Measurements from ENCODE around the gene ZRANB3. TPM values are rescaled to one million over a fixed set of nuclear protein-coding genes. Genes with fewer than 3 reads are reported as not detected.

ZRANB3 gene
- total and polyA plus RNA-seq, 2 of the 13 experiments (the other 11 are each of a cell fraction or from before 2014, with no cell fraction given): 5.8 to 25.2 TPM

DNA sequence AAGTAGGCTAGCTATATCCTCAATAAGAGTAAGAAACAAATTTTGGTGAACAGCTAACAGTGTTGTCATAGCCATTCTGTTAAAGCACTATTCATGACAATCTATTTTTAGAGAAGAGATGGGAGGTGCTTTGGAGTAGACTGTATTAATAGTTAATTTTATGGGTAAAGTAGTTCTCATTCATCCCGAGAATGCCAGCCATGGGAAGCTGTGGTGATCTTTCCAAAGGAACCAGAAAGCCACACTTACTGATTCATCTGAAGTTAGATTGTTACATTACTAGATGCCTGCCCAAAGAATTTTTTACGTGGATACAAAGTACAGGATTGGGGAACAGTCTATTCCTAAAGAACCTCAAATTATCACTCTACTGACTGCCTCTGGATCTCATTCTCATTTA, 74.6 kb downstream of the ZRANB3 start:
- intact Hi-C loops (cut with micrococcal nuclease; ENCODE audit: unreplicated experiment): no loop called here
- Histone ChIP-seq H3K4me3 (replicated peaks in 1 of 3; ENCODE audit: insufficient read depth in 1 of 3, low read depth in 2 of 3, low read length in 3 of 3) (no peak overlapping the region), H3K36me3 (replicated peaks in 1 of 2; ENCODE audit: control insufficient read depth in 1 of 2, insufficient read depth in 2 of 2, low read length in 2 of 2) (no peaks in the 10 kb centered on the region; a peak in 1 of 5 replicates), H3K9me3 (ENCODE audit: low read length) (peaks cover 25% of the 10 kb centered on the region), H2AFZ (ENCODE audit: low read length) (no peak overlapping the region), H3K9ac (ENCODE audit: insufficient read depth, low read depth, low read length) (no peak overlapping the region), H3K79me2 (ENCODE audit: insufficient read depth, low read length) (no peaks in the 10 kb centered on the region), H3K27me3 (ENCODE audit: control insufficient read depth in 1 of 2, insufficient read depth in 2 of 2, low read length in 2 of 2) (no peaks in the 10 kb centered on the region), H3K4me2 (ENCODE audit: low read depth, low read length) (no peak overlapping the region), H4K20me1 (ENCODE audit: insufficient read depth, low read length) (no peaks in the 10 kb centered on the region), H3K4me1 (ENCODE audit: insufficient read depth, low read length) (no peaks in the 10 kb centered on the region), H3K27ac (ENCODE audit: extremely low read length, insufficient read depth, low read length) (no peak overlapping the region)
- no peak for TF ChIP-seq PHF5A (CRISPR knock-in tag; IDR thresholded peaks at IDR 0.05; ENCODE audit: low read depth, unreplicated experiment)
- TF ChIP-seq DPF2 (CRISPR knock-in tag; IDR thresholded peaks at IDR 0.05; ENCODE audit: borderline replicate concordance, low read depth): no peak
- TF ChIP-seq ZNF556 (CRISPR knock-in tag; IDR thresholded peaks at IDR 0.05; ENCODE audit: borderline replicate concordance): no peak
- TF ChIP-seq, protein P1, sequence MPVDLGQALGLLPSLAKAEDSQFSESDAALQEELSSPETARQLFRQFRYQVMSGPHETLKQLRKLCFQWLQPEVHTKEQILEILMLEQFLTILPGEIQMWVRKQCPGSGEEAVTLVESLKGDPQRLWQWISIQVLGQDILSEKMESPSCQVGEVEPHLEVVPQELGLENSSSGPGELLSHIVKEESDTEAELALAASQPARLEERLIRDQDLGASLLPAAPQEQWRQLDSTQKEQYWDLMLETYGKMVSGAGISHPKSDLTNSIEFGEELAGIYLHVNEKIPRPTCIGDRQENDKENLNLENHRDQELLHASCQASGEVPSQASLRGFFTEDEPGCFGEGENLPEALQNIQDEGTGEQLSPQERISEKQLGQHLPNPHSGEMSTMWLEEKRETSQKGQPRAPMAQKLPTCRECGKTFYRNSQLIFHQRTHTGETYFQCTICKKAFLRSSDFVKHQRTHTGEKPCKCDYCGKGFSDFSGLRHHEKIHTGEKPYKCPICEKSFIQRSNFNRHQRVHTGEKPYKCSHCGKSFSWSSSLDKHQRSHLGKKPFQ (CRISPR knock-in tag; IDR thresholded peaks at IDR 0.05; ENCODE audit: insufficient replicate concordance): no peak
- TF ChIP-seq, protein P2, sequence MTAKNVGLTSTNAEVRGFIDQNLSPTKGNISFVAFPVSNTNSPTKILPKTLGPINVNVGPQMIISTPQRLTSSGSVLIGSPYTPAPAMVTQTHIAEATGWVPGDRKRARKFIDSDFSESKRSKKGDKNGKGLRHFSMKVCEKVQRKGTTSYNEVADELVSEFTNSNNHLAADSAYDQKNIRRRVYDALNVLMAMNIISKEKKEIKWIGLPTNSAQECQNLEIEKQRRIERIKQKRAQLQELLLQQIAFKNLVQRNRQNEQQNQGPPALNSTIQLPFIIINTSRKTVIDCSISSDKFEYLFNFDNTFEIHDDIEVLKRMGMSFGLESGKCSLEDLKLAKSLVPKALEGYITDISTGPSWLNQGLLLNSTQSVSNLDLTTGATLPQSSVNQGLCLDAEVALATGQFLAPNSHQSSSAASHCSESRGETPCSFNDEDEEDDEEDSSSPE (CRISPR knock-in tag; IDR thresholded peaks at IDR 0.05): no peak
- TF ChIP-seq ZNF251 (CRISPR knock-in tag; IDR thresholded peaks at IDR 0.05): no peak
- no peak for TF ChIP-seq ZNF776 (CRISPR knock-in tag; IDR thresholded peaks at IDR 0.05)
- no peak for TF ChIP-seq HMG20B (CRISPR knock-in tag; conservative IDR thresholded peaks at IDR 0.05)
- TF ChIP-seq, protein P3, sequence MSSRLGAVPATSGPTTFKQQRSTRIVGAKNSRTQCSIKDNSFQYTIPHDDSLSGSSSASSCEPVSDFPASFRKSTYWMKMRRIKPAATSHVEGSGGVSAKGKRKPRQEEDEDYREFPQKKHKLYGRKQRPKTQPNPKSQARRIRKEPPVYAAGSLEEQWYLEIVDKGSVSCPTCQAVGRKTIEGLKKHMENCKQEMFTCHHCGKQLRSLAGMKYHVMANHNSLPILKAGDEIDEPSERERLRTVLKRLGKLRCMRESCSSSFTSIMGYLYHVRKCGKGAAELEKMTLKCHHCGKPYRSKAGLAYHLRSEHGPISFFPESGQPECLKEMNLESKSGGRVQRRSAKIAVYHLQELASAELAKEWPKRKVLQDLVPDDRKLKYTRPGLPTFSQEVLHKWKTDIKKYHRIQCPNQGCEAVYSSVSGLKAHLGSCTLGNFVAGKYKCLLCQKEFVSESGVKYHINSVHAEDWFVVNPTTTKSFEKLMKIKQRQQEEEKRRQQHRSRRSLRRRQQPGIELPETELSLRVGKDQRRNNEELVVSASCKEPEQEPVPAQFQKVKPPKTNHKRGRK (CRISPR knock-in tag; IDR thresholded peaks at IDR 0.05): no peak
- TF ChIP-seq SNAI1 (CRISPR knock-in tag; IDR thresholded peaks at IDR 0.05; ENCODE audit: borderline replicate concordance): no peak
- TF ChIP-seq, protein P4, sequence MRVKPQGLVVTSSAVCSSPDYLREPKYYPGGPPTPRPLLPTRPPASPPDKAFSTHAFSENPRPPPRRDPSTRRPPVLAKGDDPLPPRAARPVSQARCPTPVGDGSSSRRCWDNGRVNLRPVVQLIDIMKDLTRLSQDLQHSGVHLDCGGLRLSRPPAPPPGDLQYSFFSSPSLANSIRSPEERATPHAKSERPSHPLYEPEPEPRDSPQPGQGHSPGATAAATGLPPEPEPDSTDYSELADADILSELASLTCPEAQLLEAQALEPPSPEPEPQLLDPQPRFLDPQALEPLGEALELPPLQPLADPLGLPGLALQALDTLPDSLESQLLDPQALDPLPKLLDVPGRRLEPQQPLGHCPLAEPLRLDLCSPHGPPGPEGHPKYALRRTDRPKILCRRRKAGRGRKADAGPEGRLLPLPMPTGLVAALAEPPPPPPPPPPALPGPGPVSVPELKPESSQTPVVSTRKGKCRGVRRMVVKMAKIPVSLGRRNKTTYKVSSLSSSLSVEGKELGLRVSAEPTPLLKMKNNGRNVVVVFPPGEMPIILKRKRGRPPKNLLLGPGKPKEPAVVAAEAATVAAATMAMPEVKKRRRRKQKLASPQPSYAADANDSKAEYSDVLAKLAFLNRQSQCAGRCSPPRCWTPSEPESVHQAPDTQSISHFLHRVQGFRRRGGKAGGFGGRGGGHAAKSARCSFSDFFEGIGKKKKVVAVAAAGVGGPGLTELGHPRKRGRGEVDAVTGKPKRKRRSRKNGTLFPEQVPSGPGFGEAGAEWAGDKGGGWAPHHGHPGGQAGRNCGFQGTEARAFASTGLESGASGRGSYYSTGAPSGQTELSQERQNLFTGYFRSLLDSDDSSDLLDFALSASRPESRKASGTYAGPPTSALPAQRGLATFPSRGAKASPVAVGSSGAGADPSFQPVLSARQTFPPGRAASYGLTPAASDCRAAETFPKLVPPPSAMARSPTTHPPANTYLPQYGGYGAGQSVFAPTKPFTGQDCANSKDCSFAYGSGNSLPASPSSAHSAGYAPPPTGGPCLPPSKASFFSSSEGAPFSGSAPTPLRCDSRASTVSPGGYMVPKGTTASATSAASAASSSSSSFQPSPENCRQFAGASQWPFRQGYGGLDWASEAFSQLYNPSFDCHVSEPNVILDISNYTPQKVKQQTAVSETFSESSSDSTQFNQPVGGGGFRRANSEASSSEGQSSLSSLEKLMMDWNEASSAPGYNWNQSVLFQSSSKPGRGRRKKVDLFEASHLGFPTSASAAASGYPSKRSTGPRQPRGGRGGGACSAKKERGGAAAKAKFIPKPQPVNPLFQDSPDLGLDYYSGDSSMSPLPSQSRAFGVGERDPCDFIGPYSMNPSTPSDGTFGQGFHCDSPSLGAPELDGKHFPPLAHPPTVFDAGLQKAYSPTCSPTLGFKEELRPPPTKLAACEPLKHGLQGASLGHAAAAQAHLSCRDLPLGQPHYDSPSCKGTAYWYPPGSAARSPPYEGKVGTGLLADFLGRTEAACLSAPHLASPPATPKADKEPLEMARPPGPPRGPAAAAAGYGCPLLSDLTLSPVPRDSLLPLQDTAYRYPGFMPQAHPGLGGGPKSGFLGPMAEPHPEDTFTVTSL (CRISPR knock-in tag; IDR thresholded peaks at IDR 0.05; ENCODE audit: borderline replicate concordance): no peak
- TF ChIP-seq BRCA1 (CRISPR knock-in tag; IDR thresholded peaks at IDR 0.05): no peak
- CTCF ChIA-PET (ENCODE audit: low intra/inter-chr PET ratio, low total read pairs): no interaction called here
- no peak for DNase-seq (ENCODE audit: low spot score)
- WGBS (ENCODE audit: low lambda C conversion rate): 97% methylated on average over 2 of the region's 2 CpGs
- no peak for FAIRE-seq
- no peak for ATAC-seq
- in situ Hi-C loops (cut with HindIII; ENCODE audit: extremely low pct_ligation_motif_present, low pct_unique_long_range_greater_than_20kb): no loop called here
- POLR2A ChIA-PET: no interaction called here
- no TSS peak for BruUV-seq (replicated peaks)

Measured in HepG2 (cell line).